HepG2 (cell line): ENCODE data around the gene NEIL1. TPM values are rescaled to one million over a fixed set of nuclear protein-coding genes. Genes with fewer than 3 reads are reported as not detected.

Experiments used
- ATAC-seq: fragments of 200-7000 bp; cut with Tn5 transposase; 3 replicates; pipeline ENCODE4 v1.9.1; 2020; ENCODE audit warnings: mild to moderate bottlenecking, moderate library complexity
- BruUV-seq: library from RNA; stranded (reverse); fragments of 400-500 nt; replicated peaks from 2 replicates; lab custom pipeline; 2021; lab: Mats Ljungman, UMichigan
- CTCF ChIA-PET: fragments of 300-600 bp; formaldehyde crosslinking; extraction: SDS; loops from one replicate; lab custom pipeline; 2021; ENCODE audit warnings: low total read pairs, inconsistent platforms, low intra/inter-chr PET ratio; lab: Yijun Ruan, JAX
- POLR2A ChIA-PET: fragments of 350-600 bp; sonication (Branson Sonifier 250); formaldehyde crosslinking; loops from one replicate; lab custom pipeline; 2020; ENCODE audit warnings: antibody characterized with exemption, inconsistent platforms; lab: Yijun Ruan, JAX
- DNase-seq: peaks from one replicate; pipeline ENCODE4 v3.0.0-alpha.2; 2015; ENCODE audit warnings: low spot score
- FAIRE-seq: peaks from 3 replicates; lab custom pipeline; 2011; peaks lifted over from hg19 to GRCh38; lab: Jason Lieb, UNC
- H2AFZ ChIP-seq: one replicate; pipeline ENCODE4 v1.6.1; 2011; ENCODE audit warnings: low read length, inconsistent platforms
- H3K27ac ChIP-seq: fragments of 300-600 bp; 3 replicates; pipeline ENCODE4 v1.8.0; 2011; ENCODE audit warnings: mixed run types, mild to moderate bottlenecking, mixed read lengths, low read length, inconsistent platforms; ENCODE audit not compliant: insufficient read depth; ENCODE audit errors: extremely low read length
- H3K27me3 ChIP-seq, 2 experiments: fragments of 200-600 bp in 1 of 2; 2 replicates in 1 of 2; 3 replicates in 1 of 2; pipeline versions ENCODE4 v1.6.0 to v1.8.0; 2011; ENCODE audit warnings: low read length in 2 of 2, mild to moderate bottlenecking in 2 of 2, moderate library complexity in 2 of 2, inconsistent platforms in 1 of 2; ENCODE audit not compliant: insufficient read depth in 2 of 2, control insufficient read depth in 1 of 2
- H3K36me3 ChIP-seq, 2 experiments: fragments of 200-600 bp in 1 of 2; replicated peaks in 1 of 2; 2 replicates in 1 of 2; 3 replicates in 1 of 2; pipeline versions ENCODE4 v1.5.1 to v1.8.0; 2011; ENCODE audit warnings: low read length in 2 of 2, inconsistent platforms in 1 of 2; ENCODE audit not compliant: insufficient read depth in 2 of 2, control insufficient read depth in 1 of 2
- H3K4me1 ChIP-seq: 2 replicates; pipeline ENCODE4 v1.5.1; 2012; ENCODE audit warnings: low read length, inconsistent platforms; ENCODE audit not compliant: insufficient read depth
- H3K4me2 ChIP-seq: 2 replicates; pipeline ENCODE4 v1.6.0; 2011; ENCODE audit warnings: low read depth, low read length, inconsistent platforms
- H3K4me3 ChIP-seq, 3 experiments: fragments of 200-600 bp in 1 of 3; sonication (generic), shearing (Covaris generic) in 1 of 3; replicated peaks in 1 of 3; 2 replicates each; pipeline ENCODE4 v1.5.1; 2011 to 2016; ENCODE audit warnings: low read length in 3 of 3, inconsistent platforms in 2 of 3, low read depth in 2 of 3, mild to moderate bottlenecking in 2 of 3, control low read depth in 1 of 3, mixed read lengths in 1 of 3; ENCODE audit not compliant: insufficient read depth in 1 of 3
- H3K79me2 ChIP-seq: one replicate; pipeline ENCODE4 v1.6.1; 2011; ENCODE audit warnings: low read length, inconsistent platforms; ENCODE audit not compliant: insufficient read depth
- H3K9ac ChIP-seq: 2 replicates; pipeline ENCODE4 v1.6.0; 2011; ENCODE audit warnings: mild to moderate bottlenecking, low read depth, low read length, inconsistent platforms; ENCODE audit not compliant: insufficient read depth
- H3K9me3 ChIP-seq: 2 replicates; pipeline ENCODE4 v1.5.1; 2012; ENCODE audit warnings: mild to moderate bottlenecking, low read length
- H4K20me1 ChIP-seq: 2 replicates; pipeline ENCODE4 v1.6.0; 2011; ENCODE audit warnings: inconsistent platforms, mild to moderate bottlenecking, low read length, moderate library complexity; ENCODE audit not compliant: insufficient read depth
- ATF5 ChIP-seq: sonication (generic); formaldehyde crosslinking; IDR thresholded peaks from 2 replicates; pipeline ENCODE4 v1.4.0; 2020; ENCODE audit warnings: mild to moderate bottlenecking, low read depth, missing genetic modification reagents
- BRD4 ChIP-seq: sonication (generic); formaldehyde crosslinking; IDR thresholded peaks from 2 replicates; pipeline ENCODE4 v1.4.0; 2020; ENCODE audit warnings: missing genetic modification reagents
- HNF4A ChIP-seq: sonication (generic); formaldehyde crosslinking; IDR thresholded peaks from 2 replicates; pipeline ENCODE4 v1.4.0; 2020; ENCODE audit warnings: missing genetic modification reagents
- POLR2A ChIP-seq, 2 experiments: IDR thresholded peaks; 2 replicates each; pipeline ENCODE4 v1.6.1; 2011; ENCODE audit warnings: low read depth in 2 of 2, low read length in 2 of 2, mild to moderate bottlenecking in 1 of 2, moderate library complexity in 1 of 2; ENCODE audit not compliant: insufficient read depth in 1 of 2
- REL ChIP-seq: sonication (generic); formaldehyde crosslinking; conservative IDR thresholded peaks from 2 replicates; pipeline ENCODE4 v1.8.0; 2022; ENCODE audit warnings: mild to moderate bottlenecking, missing genetic modification reagents, moderate library complexity
- RFXAP ChIP-seq: sonication (generic); formaldehyde crosslinking; IDR thresholded peaks from 2 replicates; pipeline ENCODE4 v1.4.0; 2020; ENCODE audit warnings: missing genetic modification reagents, borderline replicate concordance
- TCF7L2 ChIP-seq: IDR thresholded peaks from 2 replicates; pipeline ENCODE4 v1.6.1; 2011; ENCODE audit warnings: mild to moderate bottlenecking, low read depth, low read length, moderate library complexity
- ZBTB38 ChIP-seq: sonication (generic); formaldehyde crosslinking; IDR thresholded peaks from 2 replicates; pipeline ENCODE4 v1.5.1; 2020; ENCODE audit warnings: mild to moderate bottlenecking, missing genetic modification reagents
- ZBTB7B ChIP-seq: sonication (generic); formaldehyde crosslinking; IDR thresholded peaks from 2 replicates; pipeline ENCODE4 v1.4.0; 2020; ENCODE audit warnings: missing genetic modification reagents
- ZMAT5 ChIP-seq: sonication (generic); formaldehyde crosslinking; IDR thresholded peaks from 2 replicates; pipeline ENCODE4 v1.5.0; 2020; ENCODE audit warnings: mild to moderate bottlenecking, low read depth, missing genetic modification reagents, borderline replicate concordance
- ZNF510 ChIP-seq: sonication (generic); formaldehyde crosslinking; IDR thresholded peaks from 2 replicates; pipeline ENCODE4 v1.4.0; 2020; ENCODE audit warnings: low read depth, mild to moderate bottlenecking, missing genetic modification reagents
- ZNF564 ChIP-seq: sonication (generic); formaldehyde crosslinking; IDR thresholded peaks from 2 replicates; pipeline ENCODE4 v1.8.1; 2023; ENCODE audit warnings: mild to moderate bottlenecking, missing genetic modification reagents
- ZNF687 ChIP-seq: sonication (generic); formaldehyde crosslinking; IDR thresholded peaks from 2 replicates; pipeline ENCODE4 v1.5.1; 2020; ENCODE audit warnings: mild to moderate bottlenecking, missing genetic modification reagents, moderate library complexity
- ZNF775 ChIP-seq: sonication (generic); formaldehyde crosslinking; IDR thresholded peaks from 2 replicates; pipeline ENCODE4 v1.4.0; 2020; ENCODE audit warnings: missing genetic modification reagents, mild to moderate bottlenecking, moderate library complexity, borderline replicate concordance
- WGBS: methylation state at CpG from one replicate; pipeline ENCODE4 v1.1.6; 2017; ENCODE audit warnings: low lambda C conversion rate; 5-methylcytosine and 5-hydroxymethylcytosine counted together
- in situ Hi-C: cut with HindIII; loops from 2 replicates; pipeline ENCODE4 v1.10.0; 2017; ENCODE audit warnings: low pct_unique_long_range_greater_than_20kb; ENCODE audit not compliant: extremely low pct_ligation_motif_present
- intact Hi-C: fragments of 100-400 bp; cut with micrococcal nuclease; formaldehyde crosslinking; loops from one replicate; pipeline ENCODE4 v1.10.0; 2022; ENCODE audit not compliant: unreplicated experiment
- polyA plus RNA-seq, 8 experiments: library from polyadenylated mRNA; depleted of rRNA in 3 of 8; stranded (reverse) in 7 of 8; unstranded in 1 of 8; fragments of >200 nt; fragmentation: Illumina TruSeq in 4 of 8; extraction: Trizol in 4 of 8; gene quantifications; 2 replicates each; pipeline versions ENCODE4 v1.2.1 to v1.2.3, GENCODE V29; 2011 to 2016; ENCODE audit warnings: low read depth in 4 of 8, missing spikeins in 1 of 8, mixed read lengths in 1 of 8; ENCODE audit not compliant: insufficient read depth in 1 of 8
- total RNA-seq, 5 experiments: library from RNA; depleted of rRNA; stranded (reverse); fragments of >200 nt; fragmentation: Illumina TruSeq; extraction: Trizol; gene quantifications; 2 replicates each; pipeline ENCODE4 v1.2.3, GENCODE V29; 2016; ENCODE audit warnings: low read depth in 1 of 5
- TF ChIP-seq, protein P1 (sequence below): sonication (generic); formaldehyde crosslinking; IDR thresholded peaks from 2 replicates; pipeline ENCODE4 v1.4.0; 2020; ENCODE audit warnings: missing genetic modification reagents

NEIL1 gene
- total and polyA plus RNA-seq, 2 of the 13 experiments (the other 11 are each of a cell fraction or from before 2014, with no cell fraction given): 10.4 to 15.5 TPM

DNA sequence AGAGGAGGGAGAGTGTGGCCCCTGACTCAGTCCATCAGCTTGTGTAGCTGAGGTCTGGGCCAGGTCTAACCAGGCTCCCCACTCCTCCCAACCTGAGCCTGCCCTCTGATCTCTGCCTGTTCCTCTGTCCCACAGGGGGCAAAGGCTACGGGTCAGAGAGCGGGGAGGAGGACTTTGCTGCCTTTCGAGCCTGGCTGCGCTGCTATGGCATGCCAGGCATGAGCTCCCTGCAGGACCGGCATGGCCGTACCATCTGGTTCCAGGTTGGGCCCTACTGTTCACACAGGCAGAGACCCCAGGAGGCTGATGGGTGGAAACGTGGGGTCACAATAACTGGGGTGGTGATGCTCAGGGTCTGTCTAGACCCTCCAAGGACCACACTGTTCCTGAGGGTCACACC lies 6.8 kb downstream of the NEIL1 start:
- DNase-seq (no peak), FAIRE-seq (no peak), ATAC-seq (peak; percentile 7)
- H3K36me3 ChIP-seq: peaks cover 4 to 8% of the 10 kb centered on the region in 2 experiments; a peak in 2 of 5 replicates
- in situ Hi-C loops (no loop called here), intact Hi-C loops (no loop called here)
- H2AFZ ChIP-seq: no peak overlapping the region
- no TSS peak for BruUV-seq
- H3K27me3 ChIP-seq: no peaks in the 10 kb centered on the region
- ChIA-PET CTCF (no interaction called here), POLR2A (interaction anchor here (0.8 to 5.6 kb wide), 4 partner anchors 9 to 15 kb away, joined by 3 to 40 read pairs (median 5); partner anchors contain the start of gene MAN2C1)
- no peak overlapping the region for H3K9ac ChIP-seq
- H3K4me2 ChIP-seq: no peak overlapping the region
- no peak overlapping the region for H3K27ac ChIP-seq
- no peaks in the 10 kb centered on the region for H3K9me3 ChIP-seq
- WGBS: 68% methylated on average over 7 of the region's 7 CpGs
- H3K4me1 ChIP-seq: peaks cover 15% of the 10 kb centered on the region
- no peak overlapping the region for H3K4me3 ChIP-seq
- no peaks in the 10 kb centered on the region for H4K20me1 ChIP-seq
- no peaks in the 10 kb centered on the region for H3K79me2 ChIP-seq
- TF ChIP-seq BRD4 (CRISPR knock-in tag): no peak
- TF ChIP-seq POLR2A (IDR thresholded peaks at IDR 0.05; ENCODE audit: insufficient read depth in 1 of 2, low read depth in 2 of 2, low read length in 2 of 2): peak; percentile 34 to 45; a peak in 2 of 4 replicates
- TF ChIP-seq, protein P1, sequence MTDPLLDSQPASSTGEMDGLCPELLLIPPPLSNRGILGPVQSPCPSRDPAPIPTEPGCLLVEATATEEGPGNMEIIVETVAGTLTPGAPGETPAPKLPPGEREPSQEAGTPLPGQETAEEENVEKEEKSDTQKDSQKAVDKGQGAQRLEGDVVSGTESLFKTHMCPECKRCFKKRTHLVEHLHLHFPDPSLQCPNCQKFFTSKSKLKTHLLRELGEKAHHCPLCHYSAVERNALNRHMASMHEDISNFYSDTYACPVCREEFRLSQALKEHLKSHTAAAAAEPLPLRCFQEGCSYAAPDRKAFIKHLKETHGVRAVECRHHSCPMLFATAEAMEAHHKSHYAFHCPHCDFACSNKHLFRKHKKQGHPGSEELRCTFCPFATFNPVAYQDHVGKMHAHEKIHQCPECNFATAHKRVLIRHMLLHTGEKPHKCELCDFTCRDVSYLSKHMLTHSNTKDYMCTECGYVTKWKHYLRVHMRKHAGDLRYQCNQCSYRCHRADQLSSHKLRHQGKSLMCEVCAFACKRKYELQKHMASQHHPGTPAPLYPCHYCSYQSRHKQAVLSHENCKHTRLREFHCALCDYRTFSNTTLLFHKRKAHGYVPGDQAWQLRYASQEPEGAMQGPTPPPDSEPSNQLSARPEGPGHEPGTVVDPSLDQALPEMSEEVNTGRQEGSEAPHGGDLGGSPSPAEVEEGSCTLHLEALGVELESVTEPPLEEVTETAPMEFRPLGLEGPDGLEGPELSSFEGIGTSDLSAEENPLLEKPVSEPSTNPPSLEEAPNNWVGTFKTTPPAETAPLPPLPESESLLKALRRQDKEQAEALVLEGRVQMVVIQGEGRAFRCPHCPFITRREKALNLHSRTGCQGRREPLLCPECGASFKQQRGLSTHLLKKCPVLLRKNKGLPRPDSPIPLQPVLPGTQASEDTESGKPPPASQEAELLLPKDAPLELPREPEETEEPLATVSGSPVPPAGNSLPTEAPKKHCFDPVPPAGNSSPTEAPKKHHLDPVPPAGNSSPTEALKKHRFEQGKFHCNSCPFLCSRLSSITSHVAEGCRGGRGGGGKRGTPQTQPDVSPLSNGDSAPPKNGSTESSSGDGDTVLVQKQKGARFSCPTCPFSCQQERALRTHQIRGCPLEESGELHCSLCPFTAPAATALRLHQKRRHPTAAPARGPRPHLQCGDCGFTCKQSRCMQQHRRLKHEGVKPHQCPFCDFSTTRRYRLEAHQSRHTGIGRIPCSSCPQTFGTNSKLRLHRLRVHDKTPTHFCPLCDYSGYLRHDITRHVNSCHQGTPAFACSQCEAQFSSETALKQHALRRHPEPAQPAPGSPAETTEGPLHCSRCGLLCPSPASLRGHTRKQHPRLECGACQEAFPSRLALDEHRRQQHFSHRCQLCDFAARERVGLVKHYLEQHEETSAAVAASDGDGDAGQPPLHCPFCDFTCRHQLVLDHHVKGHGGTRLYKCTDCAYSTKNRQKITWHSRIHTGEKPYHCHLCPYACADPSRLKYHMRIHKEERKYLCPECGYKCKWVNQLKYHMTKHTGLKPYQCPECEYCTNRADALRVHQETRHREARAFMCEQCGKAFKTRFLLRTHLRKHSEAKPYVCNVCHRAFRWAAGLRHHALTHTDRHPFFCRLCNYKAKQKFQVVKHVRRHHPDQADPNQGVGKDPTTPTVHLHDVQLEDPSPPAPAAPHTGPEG: no peak
- no peak for TF ChIP-seq ZMAT5 (CRISPR knock-in tag)
- TF ChIP-seq ZNF687 (CRISPR knock-in tag): peak; percentile 31
- 0 out of 2 replicates have a peak, but pooled peaks have one; percentile 11 for TF ChIP-seq ZBTB38 (CRISPR knock-in tag)
- no peak for TF ChIP-seq ZBTB7B (CRISPR knock-in tag)
- TF ChIP-seq TCF7L2: no peak
- no peak for TF ChIP-seq ZNF510 (CRISPR knock-in tag)
- no peak for TF ChIP-seq RFXAP
- TF ChIP-seq REL: no peak
- no peak for TF ChIP-seq ATF5 (CRISPR knock-in tag)
- no peak for TF ChIP-seq ZNF564 (CRISPR knock-in tag)
- TF ChIP-seq ZNF775 (CRISPR knock-in tag): no peak
- 0 out of 2 replicates have a peak, but pooled peaks have one; percentile 37 for TF ChIP-seq HNF4A (CRISPR knock-in tag)
